Skin of body (tissue), 2 donors: ENCODE results near the gene NCOA6. TPM values are rescaled to one million over a fixed set of nuclear protein-coding genes. Genes with fewer than 3 reads are reported as not detected.
"Not testable (repeated sequence)": the region's sequence is repeated elsewhere in the genome, so short reads cannot be mapped to it uniquely, and the experiment has no call there.

Experiments
- DNase-seq: peaks from one replicate; lab custom pipeline; 2025; lab: John Stamatoyannopoulos, UW
- total RNA-seq: library from RNA; depleted of rRNA; stranded (reverse); fragments of >200 nt; gene quantifications from one replicate; pipeline ENCODE4 v1.2.3, GENCODE V29; 2014

The NCOA6 gene
- total RNA-seq, 1 donor from 2014 or later, result 14.5 TPM

DNA sequence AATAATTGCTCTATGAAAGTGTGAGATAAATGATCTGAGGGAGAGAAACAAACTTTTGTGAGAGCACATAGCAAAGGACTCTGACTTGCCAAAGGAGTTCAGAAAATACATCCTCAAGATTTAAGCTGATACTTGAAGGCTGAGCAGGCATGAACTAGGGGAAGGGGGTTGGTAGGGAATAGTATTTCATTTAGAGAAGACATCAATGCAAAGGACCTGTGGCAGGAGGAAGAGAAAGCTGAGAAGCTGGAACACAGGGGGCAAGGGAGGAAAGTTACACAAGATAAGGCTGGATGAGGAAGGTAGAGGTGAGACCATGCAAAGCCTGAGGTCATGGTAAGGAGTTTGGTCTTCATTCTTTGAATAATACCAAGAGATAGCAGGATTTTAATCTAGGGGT lies 50.6 kb downstream of the NCOA6 start:
- no peak for DNase-seq

DNA sequence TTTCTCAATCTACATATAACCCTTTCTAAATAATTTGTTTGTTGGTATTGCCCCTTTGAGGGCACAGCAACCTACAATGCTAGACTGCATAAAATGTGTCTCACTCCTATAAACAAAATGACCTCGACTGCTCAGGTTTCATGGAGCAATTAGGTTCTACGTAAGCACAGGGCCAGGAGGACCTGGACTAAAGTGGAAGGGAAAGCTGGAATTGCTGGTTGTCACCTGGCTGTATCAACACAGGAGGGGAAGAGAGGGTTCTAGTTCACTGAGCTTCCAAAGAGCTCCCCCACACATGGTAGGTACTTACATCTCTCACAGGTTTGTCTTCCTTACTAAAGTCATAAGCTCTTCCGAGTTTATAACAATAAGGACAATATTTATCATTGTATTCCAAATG lies 51.0 kb downstream of the NCOA6 start:
- DNase-seq, result no peak

DNA sequence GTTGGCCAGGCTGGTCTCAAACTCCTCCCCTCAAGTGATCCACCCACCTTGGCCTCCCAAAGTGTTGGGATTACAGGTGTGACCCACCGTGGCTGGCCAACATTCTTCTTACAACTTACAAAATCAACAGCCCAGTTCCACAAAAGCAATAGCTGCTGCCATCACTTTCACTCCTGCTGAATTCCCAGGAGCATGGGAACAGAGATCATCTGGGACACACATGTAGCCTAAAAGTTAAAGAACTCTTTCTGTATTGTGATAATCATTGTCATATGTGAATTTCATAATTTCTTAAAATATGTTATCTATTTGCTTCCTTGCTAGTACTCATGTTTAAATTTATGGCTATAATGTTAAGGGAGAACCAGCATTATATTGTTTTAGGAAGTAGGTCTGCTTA lies 51.7 kb downstream of the NCOA6 start:
- DNase-seq, result peak; percentile 76

DNA sequence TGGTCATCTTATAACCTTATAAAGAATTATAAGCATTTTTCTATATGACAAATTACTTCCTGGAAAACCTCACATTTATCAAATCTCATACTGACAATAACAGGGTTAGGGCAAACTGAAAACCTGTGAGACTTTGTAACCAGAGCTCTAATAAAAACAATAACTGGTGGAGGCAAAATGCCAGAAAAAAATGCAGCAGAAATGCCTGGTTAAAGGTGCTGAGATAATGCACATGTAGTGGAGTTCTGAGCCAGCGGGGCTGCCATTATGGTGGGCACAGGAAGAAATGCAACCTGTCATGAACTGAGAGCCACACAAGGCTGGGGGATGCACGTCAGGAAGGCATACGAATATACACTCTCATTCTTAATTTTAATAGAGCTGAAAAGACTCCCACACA lies 53.0 kb downstream of the NCOA6 start:
- DNase-seq, result no peak

DNA sequence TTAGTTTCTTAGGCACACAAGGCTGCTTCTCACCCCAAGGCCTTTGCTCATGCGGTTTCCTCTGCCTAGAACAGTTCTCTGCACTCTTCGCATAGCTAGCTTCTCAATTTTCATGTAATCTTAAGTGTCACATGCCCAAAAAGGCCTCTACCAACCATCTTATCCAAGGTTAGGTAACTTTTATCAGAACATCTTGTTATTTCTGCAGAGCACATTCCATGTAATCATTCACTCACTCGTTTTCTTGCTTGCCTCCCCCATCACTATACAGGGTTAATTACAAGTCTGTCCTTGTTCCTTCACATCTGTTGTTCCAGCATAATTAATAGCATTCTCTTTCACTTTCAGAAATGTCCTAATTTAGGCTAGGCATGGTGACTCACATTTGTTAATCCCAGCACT lies 53.8 kb downstream of the NCOA6 start:
- no peak for DNase-seq

DNA sequence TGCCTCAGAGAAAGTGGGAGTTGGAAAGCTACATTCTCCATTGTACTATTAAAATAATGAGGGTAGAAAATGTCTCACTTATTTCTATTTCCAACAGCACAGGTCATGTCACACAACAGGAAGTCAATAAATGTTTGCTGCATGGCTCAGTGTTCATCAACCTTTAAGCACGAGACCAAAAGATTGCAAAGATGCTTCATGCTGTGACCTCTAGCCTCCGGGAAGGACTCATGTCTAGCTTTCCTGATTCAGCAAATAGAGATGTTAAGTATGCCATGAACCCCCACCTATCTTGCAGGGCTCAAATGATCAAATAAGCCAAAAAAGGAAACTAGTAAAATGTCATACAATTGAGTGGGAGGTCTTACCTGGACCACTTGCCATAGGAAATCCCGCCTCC lies 57.4 kb downstream of the NCOA6 start:
- DNase-seq, result no peak

DNA sequence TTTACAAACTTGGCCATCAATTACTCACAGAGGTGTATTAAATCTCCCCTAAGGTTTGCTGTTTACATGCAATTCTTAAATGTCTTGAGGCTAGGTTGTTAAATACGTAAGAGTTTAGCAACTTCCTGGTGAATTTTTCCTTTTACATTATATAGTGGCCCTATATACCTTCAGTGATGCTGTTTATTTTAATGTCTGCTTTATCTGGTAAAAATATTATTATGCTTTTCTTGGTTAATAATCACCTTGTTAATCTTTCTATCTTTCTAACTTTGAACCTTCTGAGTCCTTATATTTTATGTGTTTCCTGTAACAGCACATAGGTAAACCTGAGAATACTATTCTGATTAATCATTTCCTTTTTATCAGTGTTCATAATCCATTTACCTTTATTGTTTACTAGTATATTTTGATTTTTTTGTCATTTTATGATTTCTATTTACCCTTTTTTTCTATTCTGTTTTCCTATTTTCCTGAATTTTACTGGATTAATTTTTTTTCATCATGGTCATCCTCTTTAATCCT lies 63.4 kb downstream of the NCOA6 start:
- DNase-seq, result no peak

DNA sequence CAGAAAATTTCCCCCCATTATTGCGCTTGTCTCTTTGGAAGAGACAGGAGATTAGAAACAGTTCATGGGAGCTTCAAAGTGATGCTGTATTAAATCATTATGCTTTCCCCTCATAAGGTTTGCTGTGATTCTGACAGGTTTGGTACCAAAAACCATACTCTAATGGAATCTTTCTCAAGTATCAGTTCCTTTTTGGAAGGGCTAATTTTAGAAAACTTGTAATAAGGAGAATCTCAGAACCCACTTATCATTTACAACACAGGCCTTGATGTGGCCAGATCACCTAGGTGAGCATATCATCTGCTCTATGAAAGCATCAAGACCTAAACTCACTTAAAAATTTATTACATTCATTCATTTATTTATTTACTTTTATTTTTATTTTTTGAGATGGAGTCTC lies 70.1 kb downstream of the NCOA6 start:
- no peak for DNase-seq

DNA sequence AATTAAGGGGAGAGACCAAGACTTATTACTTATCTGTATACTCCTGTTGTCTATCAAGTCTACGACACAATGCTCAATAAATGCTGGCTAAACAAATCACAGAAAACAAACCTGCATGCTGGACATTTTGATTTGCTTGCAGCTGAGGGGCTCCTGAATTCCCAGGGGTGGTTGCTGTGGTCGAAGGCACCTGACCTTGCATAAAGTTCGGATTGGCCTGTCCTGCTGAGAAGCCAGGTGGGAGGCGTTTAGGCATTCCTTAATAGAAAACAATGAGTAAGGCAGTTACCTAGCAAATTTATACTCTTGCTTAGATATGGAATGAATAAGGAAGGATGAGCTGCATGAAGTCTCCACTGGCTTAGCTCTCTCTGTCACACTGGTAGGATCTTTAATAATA lies 70.8 kb downstream of the NCOA6 start:
- DNase-seq, result no peak

DNA sequence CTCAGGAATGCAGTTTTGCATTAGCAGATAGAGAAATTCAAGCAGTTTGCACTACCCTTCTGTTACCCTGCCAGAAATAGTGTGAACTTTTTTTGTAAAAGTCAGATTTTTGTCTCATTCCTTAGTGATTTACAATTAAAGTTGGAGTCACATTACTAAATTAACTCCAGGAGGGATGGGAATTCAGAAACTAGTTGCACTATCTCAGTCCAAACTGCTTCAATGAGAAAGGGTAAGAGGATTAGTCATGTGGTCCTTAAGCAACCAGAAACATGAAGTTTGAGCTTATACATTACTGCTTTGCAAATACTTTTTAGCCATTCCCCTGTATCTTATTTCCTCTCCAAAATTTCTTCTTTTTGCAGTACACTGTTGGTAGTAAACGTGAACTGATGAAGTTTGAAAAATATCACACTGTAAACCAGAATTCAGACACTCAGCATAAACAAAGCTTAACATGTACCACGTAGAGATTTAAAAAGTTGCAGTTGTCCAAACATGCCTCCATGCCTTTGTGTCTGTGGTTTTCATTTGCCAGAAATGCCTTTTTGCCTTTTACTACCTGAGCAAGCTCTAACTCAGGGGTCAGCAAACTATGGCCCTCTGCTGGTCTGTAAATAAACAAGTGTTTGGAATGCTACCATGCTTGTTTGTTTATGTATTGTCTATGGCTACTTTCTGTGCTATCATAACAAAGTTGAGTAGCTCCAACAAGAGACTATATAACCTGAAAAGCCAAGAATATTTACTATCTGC lies 71.6 kb downstream of the NCOA6 start:
- peak; percentile 11 for DNase-seq

DNA sequence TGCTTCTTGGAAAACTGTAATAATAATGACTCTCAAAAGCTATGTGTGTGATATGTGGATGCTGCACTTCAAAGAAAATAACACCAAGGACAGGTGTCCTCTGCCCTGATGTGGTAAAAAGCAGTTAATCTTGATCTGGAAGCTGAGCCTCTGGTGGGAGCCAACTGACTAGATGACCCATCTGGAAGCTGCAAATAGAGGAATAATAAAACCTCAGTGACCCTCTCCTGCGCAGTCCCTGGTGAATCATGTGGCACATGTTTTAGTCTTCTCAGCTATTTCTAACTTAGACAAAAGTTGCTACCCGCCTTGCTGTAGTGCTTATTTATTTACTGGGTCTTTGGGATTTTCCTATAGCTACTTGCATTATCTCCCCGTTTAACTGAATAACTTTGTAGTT lies 74.0 kb downstream of the NCOA6 start:
- no peak for DNase-seq

DNA sequence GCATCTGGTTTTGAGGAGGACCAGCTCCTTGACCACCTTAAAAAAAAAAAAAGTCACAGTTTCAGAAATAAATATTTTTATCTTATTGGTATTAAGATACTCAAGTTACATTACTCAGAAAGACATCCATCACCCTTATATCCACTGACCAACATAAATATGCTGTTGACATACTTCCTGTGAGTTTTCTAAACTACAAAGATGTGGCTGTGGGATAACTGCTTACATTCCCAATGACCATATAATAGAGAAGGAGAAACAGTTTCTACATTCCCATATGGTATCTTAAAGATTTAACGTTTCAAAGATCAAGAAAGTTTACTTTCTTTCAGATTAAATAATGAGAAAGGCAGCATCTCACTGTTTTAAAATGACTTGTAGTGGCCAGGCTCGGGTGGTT lies 75.0 kb downstream of the NCOA6 start:
- DNase-seq, result no peak

DNA sequence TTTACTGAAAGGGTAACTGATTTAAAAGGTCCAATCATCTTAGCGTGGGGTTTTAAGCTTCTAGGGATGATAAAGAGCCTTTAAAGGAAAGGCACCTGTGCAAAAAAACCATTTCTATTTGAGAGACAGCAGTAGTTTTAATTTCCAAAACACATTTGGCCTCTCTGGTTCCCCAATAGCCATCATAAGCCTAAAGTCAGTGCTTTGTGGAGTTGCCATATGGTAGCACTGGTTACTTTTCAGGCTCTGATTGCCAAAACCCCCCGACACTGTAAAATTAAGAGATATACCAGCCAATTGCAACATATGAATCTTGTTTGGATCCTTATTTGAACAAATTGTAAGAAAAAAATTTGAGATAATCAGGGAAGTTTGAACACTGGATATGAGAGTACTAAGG lies 76.7 kb downstream of the NCOA6 start:
- no peak for DNase-seq

DNA sequence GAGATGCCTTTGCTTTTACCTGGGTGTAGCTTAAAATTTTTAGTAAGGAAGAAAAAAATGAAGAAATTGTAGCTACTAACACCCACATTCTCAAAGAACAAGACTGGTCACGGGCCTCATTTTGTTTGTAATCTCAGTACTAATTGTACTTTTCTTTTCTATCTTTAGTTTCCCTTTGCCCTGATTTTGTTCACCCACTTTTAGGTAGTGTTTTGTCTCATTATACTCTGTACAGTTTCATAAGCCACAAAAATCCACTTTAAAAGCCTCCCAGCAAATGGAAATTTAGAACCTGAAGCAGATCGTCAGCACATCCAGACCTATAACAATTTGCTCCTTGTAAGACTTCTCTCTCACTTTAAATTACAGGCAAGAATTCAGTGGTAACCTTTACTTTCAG lies 78.0 kb downstream of the NCOA6 start:
- DNase-seq, result no peak

DNA sequence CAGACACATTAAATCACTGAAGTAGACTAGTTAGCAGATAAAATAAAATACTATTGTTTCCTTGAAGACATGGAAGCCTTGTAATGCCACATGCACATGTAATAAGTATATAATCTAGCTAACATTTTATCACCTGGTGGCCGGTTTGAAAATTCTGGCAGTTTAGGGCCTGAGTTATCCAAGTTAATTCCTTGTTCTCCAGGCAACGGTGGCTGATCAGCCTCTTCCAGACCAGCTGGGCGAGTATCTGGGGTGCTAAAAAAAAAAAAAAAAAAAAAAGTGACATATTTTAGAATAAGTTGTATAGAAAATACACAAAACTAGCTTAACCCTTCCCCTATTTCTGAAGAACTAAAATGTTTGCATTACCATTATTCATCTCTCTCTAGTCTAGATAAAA lies 78.8 kb downstream of the NCOA6 start:
- DNase-seq, result no peak

DNA sequence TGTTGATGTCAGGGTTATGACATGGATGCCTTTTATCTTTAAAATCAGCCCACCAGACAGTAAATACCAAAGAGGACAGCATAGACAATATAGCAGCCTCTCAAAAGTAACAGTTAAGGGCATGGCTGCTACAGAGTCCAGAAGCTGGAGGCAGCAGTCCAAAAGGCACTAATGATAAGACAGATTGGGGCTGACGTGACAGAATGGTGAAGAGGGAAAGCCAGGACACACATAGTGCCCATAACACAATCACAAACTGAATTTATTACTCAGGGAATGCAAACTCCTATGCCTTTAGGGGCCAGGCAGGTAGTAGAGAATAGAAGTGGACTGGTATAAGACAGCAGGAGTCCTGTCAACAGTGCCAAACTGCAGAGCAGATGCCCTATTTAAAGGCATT lies 80.6 kb downstream of the NCOA6 start:
- no peak for DNase-seq

DNA sequence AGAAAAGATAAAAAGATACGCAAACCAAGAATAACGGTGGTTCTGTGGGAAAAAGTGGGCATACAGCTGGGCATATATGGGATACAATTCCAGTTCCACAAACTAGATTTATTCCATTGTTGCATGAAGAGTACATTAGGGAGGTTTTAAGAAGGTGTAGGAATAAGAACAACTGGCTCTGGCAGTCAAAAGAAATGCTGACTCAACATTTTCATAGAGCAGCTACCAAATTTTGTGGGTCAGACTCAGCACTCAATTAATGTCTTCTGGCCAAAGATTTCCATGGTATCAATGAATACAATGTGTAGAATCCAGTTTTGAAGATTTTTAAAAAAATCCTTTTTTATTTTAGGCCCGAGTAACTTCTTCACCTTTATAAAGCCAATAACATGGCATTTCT lies 81.1 kb downstream of the NCOA6 start:
- DNase-seq, result no peak

DNA sequence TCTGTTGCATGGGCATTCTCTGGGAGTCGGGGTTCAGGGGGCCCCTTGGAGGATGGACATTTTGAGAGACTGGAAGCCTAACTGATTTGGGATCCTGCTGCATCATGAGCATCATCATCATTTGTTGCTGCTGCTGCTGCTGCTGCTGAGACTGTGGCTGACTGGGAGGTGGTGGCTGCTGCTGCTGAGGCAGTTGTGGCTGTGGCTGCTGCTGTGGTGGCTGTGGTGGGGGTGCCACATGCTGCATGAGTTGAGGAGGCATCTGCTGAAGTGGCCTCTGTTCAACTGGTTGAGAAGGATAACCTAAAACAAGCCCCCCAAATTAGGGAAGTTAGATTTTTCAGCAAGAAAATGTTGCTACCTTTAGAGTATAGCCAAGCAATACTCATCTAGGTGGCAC lies 82.4 kb downstream of the NCOA6 start:
- DNase-seq, result no peak

DNA sequence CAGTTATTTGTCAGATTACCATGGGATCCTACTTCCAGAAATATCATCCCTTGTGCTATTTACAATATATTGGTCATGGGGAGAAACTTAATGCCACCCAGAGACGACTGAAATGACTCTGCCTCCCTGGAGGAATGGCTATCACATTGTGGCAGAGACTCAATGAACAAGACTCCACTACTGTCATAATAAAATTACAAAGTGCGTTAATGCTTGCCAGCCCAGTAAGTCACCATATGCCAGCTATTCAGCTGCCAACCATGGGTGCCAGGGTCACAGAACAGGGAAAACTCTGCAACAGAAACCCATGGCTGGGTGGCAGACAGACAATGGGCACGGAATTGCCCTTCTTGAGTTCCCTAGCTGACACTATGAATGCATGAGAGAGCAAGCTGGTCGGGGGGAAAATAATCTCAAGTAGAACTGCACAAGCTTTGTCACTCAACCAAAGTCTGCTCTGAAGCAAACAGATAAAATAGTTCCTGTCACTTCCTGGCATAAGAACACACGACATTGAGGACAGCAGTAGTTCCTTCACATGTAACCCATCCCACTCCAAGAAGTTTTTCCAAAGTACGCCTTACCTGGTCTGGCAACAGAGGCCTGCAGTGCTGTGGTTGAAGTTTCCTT lies 89.2 kb downstream of the NCOA6 start:
- DNase-seq, result no peak

DNA sequence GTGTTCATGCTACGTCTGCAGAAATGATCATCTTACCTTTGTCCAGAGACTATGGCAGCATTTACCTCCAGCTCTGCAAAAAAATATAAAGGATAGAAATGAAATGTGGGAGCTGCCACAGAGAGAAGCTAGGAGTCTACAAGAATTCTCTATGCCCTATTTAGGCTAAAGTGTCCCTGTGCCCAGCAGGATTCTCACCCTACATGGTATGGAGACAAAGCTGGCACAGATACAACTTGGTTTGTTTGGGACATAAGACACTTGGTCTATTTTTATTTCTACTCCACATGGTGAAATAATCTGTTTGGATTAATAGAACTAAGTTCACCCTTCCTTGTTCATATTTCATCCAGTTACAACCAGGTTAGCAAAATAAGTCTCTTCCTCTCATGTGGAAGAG lies 92.9 kb downstream of the NCOA6 start:
- no peak for DNase-seq

DNA sequence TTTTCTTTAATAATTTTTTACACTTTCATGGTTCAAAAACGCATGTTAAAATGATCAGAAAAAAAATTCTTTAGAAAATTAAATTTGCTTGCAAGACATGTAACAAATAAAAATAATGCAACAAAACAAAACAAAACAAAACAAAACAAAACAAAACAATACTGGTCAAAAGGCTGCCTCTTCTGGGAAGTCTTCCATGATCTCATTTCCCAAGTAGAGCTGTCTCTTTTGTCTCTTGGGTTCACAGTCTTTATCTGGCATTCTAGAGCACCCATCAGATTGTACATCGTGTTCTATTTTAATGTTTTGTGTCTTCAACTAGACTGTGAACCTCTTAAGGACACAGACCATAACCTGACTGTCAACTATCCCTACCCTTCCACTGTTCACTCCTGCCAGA lies 96.0 kb downstream of the NCOA6 start:
- no peak for DNase-seq

DNA sequence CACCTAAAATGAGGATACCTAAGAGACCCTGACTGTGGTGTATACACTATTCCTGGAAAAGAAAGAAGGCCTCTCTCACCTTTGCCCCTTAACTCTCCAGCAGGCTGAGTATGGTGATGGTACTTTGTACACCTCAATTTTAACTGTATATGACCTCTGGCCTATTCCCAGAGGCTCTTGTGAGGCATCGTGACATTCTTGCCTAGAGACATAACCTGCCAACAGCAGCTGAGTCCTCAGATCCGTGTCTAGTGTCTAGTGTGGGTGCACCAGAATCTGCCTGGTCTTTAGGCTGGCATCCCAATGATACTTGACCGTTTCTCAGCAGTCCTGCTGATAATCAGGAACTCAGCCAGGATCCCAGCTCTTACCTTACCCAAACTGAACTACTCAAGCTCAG lies 101.3 kb downstream of the NCOA6 start:
- no peak for DNase-seq

DNA sequence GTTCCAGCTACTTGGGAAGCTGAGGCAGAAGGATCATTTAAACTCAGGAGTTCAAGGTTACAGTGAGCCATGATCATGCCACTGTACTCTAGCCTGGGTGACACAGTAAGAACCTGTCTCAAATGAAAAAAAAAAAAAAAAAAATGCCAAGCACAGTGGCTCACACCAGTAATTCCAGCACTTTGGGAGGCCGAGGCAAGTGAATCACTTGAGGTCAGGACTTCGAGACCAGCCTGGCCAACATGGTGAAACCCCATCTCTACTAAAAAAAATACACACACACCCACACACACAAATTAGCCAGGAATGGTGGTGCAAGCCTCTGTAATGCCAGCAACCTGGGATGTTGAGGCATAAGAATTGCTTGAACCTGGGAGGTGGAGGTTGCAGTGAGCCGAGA lies 102.9 kb downstream of the NCOA6 start:
- DNase-seq, result not testable (repeated sequence)
